Keratinocyte (primary cell): ENCODE data around the gene ZDHHC6. TPM values are rescaled to one million over a fixed set of nuclear protein-coding genes. Genes with fewer than 3 reads are reported as not detected.

Experiments used
- DNase-seq: peaks from one replicate; pipeline ENCODE4 v3.0.0-alpha.2; 2011; ENCODE audit warnings: low read depth, missing footprints, low spot score
- FAIRE-seq: peaks from 2 replicates; lab custom pipeline; 2011; peaks lifted over from hg19 to GRCh38; lab: Jason Lieb, UNC
- H2AFZ ChIP-seq: 2 replicates; pipeline ENCODE4 v1.6.0; 2012; ENCODE audit warnings: low read length, control low read depth, inconsistent platforms; ENCODE audit not compliant: control insufficient read depth
- H3K27ac ChIP-seq: 2 replicates; pipeline ENCODE4 v1.5.1; 2011; ENCODE audit warnings: low read length; ENCODE audit not compliant: control insufficient read depth, insufficient read depth
- H3K27me3 ChIP-seq: 3 replicates; pipeline ENCODE4 v1.6.0; 2011; ENCODE audit warnings: low read length; ENCODE audit not compliant: control insufficient read depth, insufficient read depth; ENCODE audit errors: extremely low read depth
- H3K36me3 ChIP-seq, 2 experiments: 2 replicates in 1 of 2; 3 replicates in 1 of 2; pipeline ENCODE4 v1.5.1; 2011; ENCODE audit warnings: low read length in 2 of 2, mild to moderate bottlenecking in 1 of 2; ENCODE audit not compliant: control insufficient read depth in 2 of 2, insufficient read depth in 2 of 2; ENCODE audit errors: extremely low read depth in 1 of 2
- H3K4me1 ChIP-seq: 3 replicates; pipeline ENCODE4 v1.5.1; 2011; ENCODE audit warnings: low read length; ENCODE audit not compliant: control insufficient read depth, insufficient read depth; ENCODE audit errors: extremely low read depth
- H3K4me2 ChIP-seq: 3 replicates; pipeline ENCODE4 v1.6.0; 2011; ENCODE audit warnings: low read depth, low read length; ENCODE audit not compliant: control insufficient read depth, insufficient read depth; ENCODE audit errors: extremely low read depth
- H3K4me3 ChIP-seq, 3 experiments: fragments of 200-600 bp in 1 of 3; sonication (generic) in 1 of 3; 2 replicates in 2 of 3; 3 replicates in 1 of 3; pipeline ENCODE4 v1.5.1; 2011 to 2016; ENCODE audit warnings: low read length in 3 of 3, mild to moderate bottlenecking in 3 of 3, control low read depth in 2 of 3, inconsistent platforms in 1 of 3, low read depth in 1 of 3, mixed read lengths in 1 of 3, mixed run types in 1 of 3, moderate library complexity in 1 of 3; ENCODE audit not compliant: control insufficient read depth in 2 of 3, insufficient read depth in 2 of 3; ENCODE audit errors: extremely low read depth in 1 of 3
- H3K79me2 ChIP-seq: 2 replicates; pipeline ENCODE4 v1.6.0; 2012; ENCODE audit warnings: low read length; ENCODE audit not compliant: control insufficient read depth, insufficient read depth
- H3K9ac ChIP-seq: 3 replicates; pipeline ENCODE4 v1.6.0; 2011; ENCODE audit warnings: low read length; ENCODE audit not compliant: control insufficient read depth, insufficient read depth; ENCODE audit errors: extremely low read depth
- H3K9me1 ChIP-seq: 3 replicates; pipeline ENCODE4 v1.6.0; 2011; ENCODE audit warnings: low read length; ENCODE audit not compliant: control insufficient read depth, insufficient read depth; ENCODE audit errors: extremely low read depth
- H3K9me3 ChIP-seq: 2 replicates; pipeline ENCODE4 v1.5.1; 2012; ENCODE audit warnings: low read depth, low read length; ENCODE audit not compliant: control insufficient read depth
- H4K20me1 ChIP-seq: 3 replicates; pipeline ENCODE4 v1.6.0; 2011; ENCODE audit warnings: low read length; ENCODE audit not compliant: control insufficient read depth, insufficient read depth; ENCODE audit errors: extremely low read depth
- EZH2 ChIP-seq: IDR thresholded peaks from one replicate; pipeline ENCODE4 v1.6.1; 2012; ENCODE audit warnings: inconsistent platforms, mild to moderate bottlenecking, low read length, moderate library complexity
- dilution Hi-C: fragments of 300-500 bp; cut with MboI; formaldehyde crosslinking; loops from one replicate; pipeline ENCODE4 v1.7.0; 2020; ENCODE audit warnings: low sequenced_read_pairs; ENCODE audit not compliant: extremely low pct_ligation_motif_present
- polyA plus RNA-seq, 5 experiments: library from polyadenylated mRNA; depleted of rRNA in 3 of 5; stranded (reverse) in 3 of 5; stranded (forward) in 1 of 5; unstranded in 1 of 5; fragments of >200 nt; gene quantifications; 1 replicate in 1 of 5; 2 replicates in 3 of 5; 3 replicates in 1 of 5; pipeline versions ENCODE4 v1.2.1 to v1.2.3, GENCODE V29; 2011 to 2012; ENCODE audit warnings: missing spikeins in 2 of 5, low read depth in 1 of 5, low replicate concordance in 1 of 5
- TF ChIP-seq, protein P1 (sequence below), 3 experiments: IDR thresholded peaks in 1 of 3; conservative IDR thresholded peaks in 1 of 3; optimal IDR thresholded peaks in 1 of 3; 2 replicates in 2 of 3; 3 replicates in 1 of 3; pipeline versions ENCODE3 to v1.5.1; 2011; ENCODE audit warnings: low read length in 3 of 3, mild to moderate bottlenecking in 3 of 3, moderate library complexity in 2 of 3, control low read depth in 1 of 3, inconsistent platforms in 1 of 3; ENCODE audit not compliant: insufficient read depth in 2 of 3; ENCODE audit errors: extremely low read depth in 1 of 3

ZDHHC6 gene
- polyA plus RNA-seq, 1 donor (not counting 4 experiments of a cell fraction or from before 2014, with no cell fraction given): 34.2 TPM

DNA sequence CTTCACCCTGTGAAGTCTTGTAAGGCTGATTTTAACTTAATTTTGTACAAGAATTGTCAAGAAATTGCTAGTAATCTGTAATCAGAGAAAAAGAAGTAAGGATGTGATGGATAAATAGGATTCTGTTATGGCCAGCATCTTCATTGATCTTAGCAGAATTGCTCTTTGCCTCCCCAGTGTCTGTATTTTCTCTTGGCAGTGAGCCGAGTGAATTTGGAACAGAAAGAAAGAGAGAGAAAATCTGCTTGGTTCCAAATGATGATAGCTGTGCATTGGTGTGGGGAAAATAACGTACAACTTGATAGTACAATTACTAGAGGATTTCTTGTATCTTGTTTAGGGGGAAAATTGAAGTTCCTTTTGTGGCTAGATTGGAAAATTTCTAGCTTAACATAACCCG, 34.9 kb upstream of the ZDHHC6 start:
- Histone ChIP-seq H3K9me3 (no peaks in the 10 kb centered on the region), H3K9me1 (no peaks in the 10 kb centered on the region), H3K27me3 (no peaks in the 10 kb centered on the region), H2AFZ (no peak overlapping the region), H3K36me3 (no peaks in the 10 kb centered on the region), H3K4me3 (no peak overlapping the region), H3K4me1 (no peaks in the 10 kb centered on the region), H4K20me1 (no peaks in the 10 kb centered on the region), H3K79me2 (peaks cover 2% of the 10 kb centered on the region), H3K27ac (no peak overlapping the region), H3K9ac (no peak overlapping the region), H3K4me2 (no peak overlapping the region)
- dilution Hi-C loops: no loop called here
- FAIRE-seq (no peak), DNase-seq (no peak)
- no peak for TF ChIP-seq EZH2
- TF ChIP-seq, protein P1, sequence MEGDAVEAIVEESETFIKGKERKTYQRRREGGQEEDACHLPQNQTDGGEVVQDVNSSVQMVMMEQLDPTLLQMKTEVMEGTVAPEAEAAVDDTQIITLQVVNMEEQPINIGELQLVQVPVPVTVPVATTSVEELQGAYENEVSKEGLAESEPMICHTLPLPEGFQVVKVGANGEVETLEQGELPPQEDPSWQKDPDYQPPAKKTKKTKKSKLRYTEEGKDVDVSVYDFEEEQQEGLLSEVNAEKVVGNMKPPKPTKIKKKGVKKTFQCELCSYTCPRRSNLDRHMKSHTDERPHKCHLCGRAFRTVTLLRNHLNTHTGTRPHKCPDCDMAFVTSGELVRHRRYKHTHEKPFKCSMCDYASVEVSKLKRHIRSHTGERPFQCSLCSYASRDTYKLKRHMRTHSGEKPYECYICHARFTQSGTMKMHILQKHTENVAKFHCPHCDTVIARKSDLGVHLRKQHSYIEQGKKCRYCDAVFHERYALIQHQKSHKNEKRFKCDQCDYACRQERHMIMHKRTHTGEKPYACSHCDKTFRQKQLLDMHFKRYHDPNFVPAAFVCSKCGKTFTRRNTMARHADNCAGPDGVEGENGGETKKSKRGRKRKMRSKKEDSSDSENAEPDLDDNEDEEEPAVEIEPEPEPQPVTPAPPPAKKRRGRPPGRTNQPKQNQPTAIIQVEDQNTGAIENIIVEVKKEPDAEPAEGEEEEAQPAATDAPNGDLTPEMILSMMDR (optimal IDR thresholded peaks at IDR 0.05 in 1 of 3, IDR thresholded peaks at IDR 0.05 in 1 of 3, conservative IDR thresholded peaks at IDR 0.05 in 1 of 3; ENCODE audit: extremely low read depth in 1 of 3, insufficient read depth in 2 of 3, low read length in 3 of 3): no peak

DNA sequence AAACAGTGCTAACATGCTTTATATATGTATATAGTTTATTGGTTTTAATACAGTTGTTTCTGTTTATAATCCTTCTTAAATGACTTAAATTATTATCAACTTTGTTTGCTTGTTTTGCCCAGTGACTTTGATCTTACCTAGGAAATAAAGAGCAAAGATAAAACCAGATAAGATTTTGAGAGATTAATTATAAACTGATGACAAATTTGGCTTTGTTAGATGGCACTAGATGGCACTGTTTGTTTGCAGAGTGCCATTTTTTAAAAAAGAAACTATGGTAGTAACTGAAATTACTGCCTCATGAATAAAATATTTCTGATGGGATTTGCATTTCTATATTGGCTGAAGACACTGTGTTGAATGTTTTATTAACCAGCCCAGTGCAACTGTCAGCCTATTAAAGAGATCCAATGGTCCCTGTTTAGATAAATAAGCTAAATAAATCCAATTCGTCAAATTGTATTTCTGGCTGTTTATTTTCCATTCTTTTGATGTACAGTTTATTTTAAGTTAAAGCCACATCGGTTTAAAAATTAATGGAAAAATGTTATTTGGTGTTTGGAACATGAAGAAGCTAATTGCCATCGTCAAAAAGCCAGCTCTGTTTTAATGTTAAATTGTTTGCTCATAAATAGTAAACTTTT, 29.0 kb upstream of the ZDHHC6 start:
- Histone ChIP-seq H3K9me3 (no peaks in the 10 kb centered on the region), H3K9ac (no peak overlapping the region), H3K36me3 (no peaks in the 10 kb centered on the region), H4K20me1 (no peaks in the 10 kb centered on the region), H3K4me3 (no peak overlapping the region), H2AFZ (no peak overlapping the region), H3K27me3 (no peaks in the 10 kb centered on the region), H3K4me2 (no peak overlapping the region), H3K79me2 (peaks cover 2% of the 10 kb centered on the region), H3K9me1 (no peaks in the 10 kb centered on the region), H3K4me1 (no peaks in the 10 kb centered on the region), H3K27ac (no peak overlapping the region)
- no peak for DNase-seq
- TF ChIP-seq, protein P1 (optimal IDR thresholded peaks at IDR 0.05 in 1 of 3, IDR thresholded peaks at IDR 0.05 in 1 of 3, conservative IDR thresholded peaks at IDR 0.05 in 1 of 3; ENCODE audit: extremely low read depth in 1 of 3, insufficient read depth in 2 of 3, low read length in 3 of 3): peak in 2 of 3 experiments; percentile 26 to 32
- TF ChIP-seq EZH2: no peak
- FAIRE-seq: no peak
- dilution Hi-C loops: no loop called here
